ENCODE results near the gene EHD2.
A peak's percentile ranks its signal among the peaks of the same experiment; 100 is the strongest.
"Not testable (repeated sequence)": the region's sequence is repeated elsewhere in the genome, so short reads cannot be mapped to it uniquely, and the experiment has no call there.

EHD2 gene

DNA sequence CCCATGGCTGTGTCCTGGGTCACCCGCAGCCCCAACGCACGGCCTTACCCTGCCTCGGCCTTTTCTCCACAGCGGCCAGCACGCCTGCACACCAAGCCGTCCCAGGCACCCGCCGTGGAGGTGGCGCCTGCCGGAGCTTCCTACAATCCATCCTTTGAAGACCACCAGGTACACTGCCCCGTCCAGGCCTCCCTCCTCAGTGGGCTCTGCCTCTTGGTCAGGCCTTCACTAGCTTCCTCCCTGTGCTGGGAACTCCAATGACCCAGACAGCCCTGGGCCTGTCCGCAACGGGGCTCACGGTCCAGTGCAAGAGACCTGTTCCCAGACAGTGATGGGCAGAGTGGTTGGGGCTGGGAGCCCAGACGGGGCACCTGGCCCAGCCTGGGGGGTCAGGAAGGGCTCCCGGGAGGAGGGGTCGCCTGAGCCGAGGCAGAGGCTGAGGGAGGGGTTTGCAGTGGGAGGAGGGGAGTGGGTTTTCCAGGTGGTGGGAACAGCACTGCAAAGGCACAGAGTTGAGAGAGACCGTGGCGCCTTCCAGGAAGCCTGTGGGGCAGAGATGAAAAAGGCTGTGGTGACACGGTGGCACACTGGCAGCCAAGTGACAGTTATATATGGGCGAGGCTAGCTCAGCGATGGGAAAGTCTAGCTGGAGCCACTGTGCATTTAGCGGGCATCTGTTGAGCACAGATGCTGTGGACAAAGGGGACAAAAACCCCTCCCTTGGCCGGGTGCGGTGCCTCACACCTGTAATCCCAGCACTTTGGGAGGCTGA, 39.4 kb downstream of the EHD2 start:
- no peak for DNase-seq

DNA sequence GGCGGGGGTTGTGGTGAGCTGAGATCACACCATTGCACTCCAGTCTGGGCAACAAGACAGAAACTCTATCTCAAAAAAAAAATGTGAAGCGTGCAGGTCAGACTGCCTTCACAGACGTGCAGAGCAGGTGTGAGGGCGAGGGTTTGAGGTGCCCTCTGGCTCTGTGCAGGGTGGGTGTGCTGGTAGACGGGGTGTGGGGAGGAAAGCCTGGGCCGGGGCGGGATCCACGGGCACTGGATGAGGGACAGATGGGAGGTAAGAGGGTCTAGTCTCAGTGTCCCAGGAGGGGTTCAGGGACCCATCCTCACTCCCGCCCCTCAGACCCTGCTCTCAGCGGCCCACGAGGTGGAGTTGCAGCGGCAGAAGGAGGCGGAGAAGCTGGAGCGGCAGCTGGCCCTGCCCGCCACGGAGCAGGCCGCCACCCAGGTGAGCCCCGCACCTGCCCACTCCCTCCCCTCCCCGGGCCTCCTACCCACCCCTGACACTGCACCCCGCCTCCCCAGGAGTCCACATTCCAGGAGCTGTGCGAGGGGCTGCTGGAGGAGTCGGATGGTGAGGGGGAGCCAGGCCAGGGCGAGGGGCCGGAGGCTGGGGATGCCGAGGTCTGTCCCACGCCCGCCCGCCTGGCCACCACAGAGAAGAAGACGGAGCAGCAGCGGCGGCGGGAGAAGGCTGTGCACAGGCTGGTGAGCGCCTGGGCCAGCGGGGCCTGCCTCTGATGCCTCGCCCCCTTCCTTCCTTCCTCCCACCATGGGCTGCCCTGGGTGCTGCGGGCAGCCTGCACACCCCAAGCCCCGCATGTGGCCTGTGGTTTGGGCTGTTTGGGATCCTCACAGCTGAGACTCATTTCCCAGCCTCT, 41.2 kb downstream of the EHD2 start:
- DNase-seq, result no peak

DNA sequence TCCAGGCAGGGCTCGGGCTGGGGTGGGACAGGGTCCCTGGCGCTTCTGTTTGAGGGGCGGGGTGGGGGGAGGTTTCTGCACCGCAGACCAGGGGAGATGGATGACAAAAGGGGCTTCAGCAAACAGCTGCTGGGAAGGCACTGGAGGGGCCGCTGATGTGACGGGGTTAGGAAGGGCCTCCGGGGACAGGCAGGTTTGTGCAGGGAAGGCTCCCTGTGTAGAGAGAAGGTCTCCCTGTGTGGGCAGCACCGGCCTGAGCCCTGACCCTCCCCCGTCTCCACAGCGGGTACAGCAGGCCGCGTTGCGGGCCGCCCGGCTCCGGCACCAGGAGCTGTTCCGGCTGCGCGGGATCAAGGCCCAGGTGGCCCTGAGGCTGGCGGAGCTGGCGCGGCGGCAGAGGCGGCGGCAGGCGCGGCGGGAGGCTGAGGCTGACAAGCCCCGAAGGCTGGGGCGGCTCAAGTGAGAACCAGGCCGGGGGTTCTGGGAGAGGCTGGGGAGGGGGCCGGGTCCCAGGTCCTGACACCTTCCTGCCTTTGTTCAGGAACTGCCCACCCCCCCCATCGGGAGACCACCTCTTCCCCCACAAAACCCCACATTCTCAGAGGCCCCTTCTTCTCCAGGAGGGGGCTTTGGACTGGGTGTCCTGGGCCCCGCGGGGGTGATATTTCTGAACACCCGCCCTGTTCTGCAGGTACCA, 42.0 kb downstream of the EHD2 start:
- DNase-seq, result no peak

DNA sequence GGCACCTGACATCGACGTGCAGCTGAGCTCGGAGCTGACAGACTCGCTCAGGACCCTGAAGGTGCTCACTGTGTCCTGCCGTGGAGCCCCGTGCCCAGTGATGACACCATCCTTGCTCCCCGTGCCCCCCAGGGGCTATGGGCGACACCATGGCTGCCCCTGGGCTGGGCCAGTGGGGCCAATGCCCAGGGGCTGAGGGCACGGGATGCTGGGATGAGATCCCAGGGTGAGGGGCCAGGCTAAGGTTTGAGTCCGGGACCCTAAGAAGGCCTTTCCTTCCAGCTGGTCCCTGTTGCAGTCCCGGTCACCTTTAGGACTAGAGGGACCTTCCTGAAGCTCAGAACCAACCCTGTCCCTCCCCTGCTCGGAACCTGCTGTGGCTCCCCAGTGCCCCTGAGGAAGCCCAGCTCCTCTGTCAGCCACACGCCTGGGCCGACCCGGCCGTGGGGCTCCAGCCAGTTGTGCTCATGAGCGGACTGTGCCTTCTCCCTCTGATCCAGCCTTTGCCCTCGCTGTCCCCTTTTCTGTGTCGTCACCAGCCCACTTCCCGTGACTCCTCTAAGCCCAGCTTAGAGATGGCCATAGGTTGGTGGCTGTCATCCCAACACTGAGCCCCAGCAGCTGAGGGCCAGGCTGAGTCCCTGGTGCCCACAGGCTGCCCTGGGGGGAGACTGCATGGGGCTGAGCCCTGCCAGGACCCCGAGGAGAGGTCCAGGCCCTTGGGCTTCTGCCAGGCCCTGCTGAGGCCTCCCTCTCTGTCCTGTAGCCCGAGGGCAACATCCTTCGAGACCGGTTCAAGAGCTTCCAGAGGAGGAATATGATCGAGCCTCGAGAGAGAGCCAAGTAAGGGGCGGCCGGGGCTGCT, 42.8 kb downstream of the EHD2 start:
- no peak for DNase-seq

DNA sequence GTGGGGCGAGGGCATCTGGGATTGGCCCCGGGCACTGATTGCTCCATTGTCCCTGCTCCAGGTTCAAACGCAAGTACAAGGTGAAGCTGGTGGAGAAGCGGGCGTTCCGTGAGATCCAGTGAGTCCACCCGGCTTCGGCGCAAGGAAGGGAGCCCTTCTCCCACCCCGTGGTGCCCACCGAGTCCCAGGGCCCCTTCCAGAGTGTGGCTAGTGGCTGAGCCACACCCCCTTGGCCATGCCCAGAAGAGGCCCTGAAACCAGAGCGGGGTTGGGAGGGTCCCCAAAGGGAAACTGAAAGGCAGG, 43.4 kb downstream of the EHD2 start:
- DNase-seq, result no peak

DNA sequence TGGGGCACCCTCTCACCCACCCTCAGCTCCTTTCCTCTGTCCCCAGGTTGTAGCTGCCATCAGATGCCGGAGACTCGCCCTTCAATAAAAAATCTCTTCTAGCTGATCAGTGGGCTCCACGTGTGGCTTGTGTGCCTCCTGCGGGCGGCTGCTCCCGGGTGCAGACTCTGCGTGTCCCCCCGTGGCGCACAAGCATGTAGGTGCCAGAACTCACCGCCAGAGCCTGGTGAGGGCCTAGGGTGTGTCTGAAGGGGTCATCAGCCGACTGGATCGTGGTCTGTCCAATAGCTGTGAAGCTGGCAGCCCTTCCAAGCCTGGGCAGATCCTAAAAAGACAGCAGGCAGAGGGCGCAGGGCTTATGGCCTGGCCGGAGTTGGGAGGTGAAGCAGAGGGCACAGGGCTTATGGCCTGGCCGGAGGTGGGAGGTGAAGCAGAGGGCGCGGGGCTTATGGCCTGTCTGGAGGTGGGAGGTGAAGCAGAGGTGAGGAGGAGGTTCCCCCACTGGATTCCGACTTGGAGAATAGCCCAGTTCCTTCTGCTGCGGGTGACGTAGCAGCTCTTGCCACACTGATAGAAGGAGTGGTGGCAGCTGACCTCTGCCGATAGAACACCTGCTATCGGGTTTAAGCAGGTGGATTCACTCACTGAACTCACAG, 43.9 kb downstream of the EHD2 start:
- DNase-seq, result no peak

DNA sequence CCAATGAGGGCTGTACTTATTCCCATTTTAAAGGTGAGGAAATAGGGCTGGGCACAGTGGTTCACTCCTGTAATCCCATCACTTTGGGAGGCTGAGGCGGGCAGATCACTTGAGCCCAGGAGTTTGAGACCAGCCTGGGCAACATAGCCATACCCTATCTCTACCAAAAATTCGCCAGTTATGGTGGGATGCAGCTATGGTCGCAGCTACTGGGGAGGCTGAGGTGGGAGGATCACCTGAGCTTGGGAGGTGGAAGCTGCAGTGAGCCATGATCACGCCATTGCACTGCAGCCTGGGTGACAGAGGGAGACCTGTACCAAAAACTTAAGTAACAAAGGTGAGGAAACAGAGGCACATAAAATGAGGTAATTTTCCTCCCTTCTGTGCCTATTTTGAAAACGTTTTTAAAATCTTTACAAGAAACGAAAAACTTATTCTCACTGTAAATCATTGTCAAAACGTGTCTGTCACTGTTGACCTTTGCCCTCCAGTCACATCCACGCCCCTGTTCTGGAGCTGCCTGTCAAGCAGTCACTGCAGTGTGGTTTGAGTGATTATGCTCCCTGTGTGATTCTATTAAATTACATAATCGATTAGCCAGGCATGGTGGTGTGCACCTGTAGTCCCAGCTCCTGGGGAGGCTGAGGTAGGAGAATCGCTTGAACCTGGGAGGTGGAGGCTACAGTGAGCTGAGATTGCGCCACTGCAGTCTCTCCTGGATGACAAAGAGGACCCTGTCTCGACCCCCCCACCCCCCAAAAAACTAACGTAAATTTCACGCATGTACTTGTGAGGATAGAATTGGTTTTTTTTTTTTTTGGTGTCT, 44.6 kb downstream of the EHD2 start:
- DNase-seq, result no peak

DNA sequence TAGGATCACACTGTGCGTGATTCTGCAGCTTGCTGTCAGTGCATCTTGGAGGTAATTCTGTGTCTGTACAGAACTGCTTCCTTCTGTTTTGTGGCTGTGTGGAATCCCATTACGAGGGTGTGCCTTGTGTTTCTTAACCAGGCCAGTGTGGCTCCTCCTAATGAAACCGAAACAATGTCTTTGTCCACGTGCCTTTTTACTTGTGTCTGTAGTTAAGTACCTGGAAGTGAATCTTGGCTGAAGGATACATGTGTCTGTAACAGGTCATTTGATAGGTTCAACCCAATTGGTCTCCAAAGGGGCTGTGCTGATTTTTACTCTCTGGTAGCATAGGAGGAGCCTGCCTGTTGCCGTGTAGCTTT, 45.2 kb downstream of the EHD2 start:
- DNase-seq, result no peak

DNA sequence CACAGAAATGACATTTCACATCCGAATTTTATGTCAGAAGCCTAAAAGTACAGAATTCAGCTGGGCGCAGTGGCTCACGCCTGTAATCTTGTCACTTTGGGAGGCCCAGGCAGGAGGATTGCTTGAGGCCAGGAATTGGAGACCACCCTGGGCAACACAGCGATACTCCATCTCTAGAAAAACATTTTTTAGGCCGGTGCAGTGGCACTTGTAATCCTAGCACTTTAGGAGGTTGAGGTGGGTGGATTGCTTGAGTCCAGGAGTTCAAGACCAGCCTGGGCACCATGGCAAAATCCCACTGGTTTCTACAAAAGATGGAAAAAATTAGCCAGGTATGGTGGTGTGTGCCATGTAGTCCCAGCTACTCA, 47.4 kb downstream of the EHD2 start:
- DNase-seq, result no peak

DNA sequence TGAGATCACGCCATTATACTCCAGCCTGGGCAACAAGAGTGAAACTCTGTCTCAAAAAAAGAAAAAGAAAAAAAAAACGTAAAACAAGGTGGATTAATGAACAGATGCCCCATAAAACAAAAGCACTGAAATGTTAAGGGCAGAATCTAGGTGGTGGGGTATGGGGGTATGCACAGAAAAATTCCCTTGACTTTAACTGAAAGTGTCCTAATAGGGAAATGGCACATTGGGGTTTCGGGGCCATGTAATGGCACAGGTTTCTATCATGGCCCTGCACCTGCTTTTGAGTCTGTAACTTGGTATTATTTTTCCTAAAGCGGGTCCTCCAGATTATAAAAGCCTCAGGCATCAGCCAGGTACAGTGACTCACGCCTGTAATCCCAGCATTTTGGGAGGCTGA, 48.3 kb downstream of the EHD2 start:
- DNase-seq, result no peak

DNA sequence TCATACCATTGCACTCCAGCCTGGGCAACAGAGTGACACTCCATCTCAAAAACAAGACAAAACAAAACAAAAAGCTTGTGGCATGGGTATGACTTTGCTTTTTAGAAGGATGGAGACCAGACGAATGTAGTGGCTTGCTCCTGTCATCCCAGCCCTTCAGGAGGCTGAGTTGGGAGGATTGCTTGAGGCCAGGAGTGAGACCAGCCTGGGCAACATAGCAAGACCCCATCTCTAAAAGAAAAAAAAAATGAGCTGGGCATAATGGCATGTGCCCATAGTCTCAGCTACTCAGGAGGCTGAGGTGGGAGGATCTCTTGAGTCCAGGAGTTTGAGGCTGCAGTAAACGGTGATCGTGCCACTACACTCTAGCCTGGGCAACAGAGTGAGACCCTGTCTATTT, 48.9 kb downstream of the EHD2 start:
- no peak for DNase-seq

DNA sequence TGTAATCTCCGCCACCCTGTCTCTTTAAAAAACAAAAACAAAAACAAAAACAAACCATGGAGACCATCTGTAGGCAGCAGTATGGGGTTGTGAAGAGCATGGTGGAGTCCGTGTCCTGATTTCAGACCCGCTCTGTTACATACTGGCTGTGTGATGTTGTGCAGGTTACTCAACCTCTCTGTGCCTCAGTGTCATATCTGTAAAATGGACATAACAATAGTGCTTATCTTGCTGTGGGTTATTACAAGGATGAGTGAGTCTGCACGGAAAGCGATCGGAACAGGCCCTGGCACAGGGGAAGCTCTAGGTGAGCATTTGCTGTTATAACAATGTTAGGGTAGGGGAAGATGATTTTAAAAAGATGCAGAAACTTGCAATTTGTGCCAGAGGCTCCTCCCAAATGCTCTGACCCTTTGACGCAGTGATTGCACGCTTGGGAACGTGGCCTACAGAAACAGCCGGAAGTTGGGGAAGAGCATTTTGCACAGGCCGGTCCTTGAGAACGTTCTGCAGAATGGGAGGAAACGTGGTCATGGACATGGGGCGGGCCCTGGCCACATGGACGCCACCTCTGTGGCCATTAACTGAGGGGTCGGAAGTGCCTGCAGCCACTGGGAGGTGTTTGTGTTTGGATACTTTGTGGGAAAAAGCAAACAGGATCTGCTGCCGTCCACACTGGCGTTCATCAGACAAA, 49.5 kb downstream of the EHD2 start:
- no peak for DNase-seq

DNA sequence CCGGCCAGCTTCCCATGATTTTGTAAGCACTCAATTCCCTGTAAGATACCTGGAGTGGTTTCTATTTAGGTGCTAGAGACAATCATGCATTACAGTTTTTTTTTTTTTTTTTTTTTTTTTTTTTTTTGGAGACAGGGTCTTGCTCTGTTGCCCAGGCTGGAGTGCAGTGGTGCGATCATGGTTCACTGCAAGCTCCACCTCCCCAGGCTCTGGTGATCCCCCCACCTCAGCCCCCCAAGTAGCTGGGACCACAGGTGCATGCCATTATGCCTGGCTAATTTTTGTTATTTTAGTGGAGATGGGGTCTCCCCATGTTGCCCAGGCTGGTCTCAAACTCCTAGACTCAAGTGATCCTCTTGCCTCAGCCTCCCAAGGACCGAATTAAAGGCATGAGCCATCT, 51.5 kb downstream of the EHD2 start:
- DNase-seq, result not testable (repeated sequence)

DNA sequence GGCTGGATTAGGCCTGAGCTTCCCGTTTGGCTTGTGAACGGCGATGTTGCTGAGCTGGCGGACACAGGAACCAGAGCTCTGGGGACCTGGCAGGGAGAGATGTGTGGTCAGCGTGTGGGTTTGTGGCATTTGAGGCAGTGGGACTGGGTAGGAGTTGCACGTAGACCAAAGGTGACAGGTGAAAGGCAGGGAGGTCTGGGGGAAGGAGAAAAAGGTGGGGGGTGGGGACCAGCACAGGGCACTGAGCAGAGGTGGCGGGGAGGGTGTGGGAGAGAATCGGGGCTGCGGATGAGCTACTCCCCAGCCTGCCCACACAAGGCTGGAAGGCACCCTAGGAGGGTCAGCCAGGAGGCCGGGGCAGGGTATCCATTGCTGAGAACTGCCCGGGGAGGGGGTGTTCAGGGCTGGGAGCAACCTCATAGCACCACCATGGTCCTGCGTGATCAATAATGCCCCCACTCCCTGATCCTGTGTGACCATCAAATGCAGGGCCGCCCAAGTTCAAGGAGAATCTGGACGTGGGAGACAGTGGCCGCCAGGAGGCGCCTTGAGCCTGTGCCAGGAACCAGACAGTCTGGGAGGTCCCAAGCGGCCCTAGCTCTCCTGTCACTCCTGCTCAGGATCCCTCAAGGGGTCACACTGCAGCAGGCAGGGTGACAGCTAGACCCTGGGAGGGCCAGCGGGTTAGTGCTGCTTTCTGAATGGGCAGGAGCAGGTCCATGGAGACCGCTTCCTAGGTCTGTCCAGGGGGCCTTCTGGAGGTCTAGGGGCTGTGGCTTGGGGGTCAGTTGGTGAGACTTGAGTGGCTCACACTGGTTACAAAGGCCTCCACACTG, 52.5 kb downstream of the EHD2 start:
- peak; percentile 64 for DNase-seq

DNA sequence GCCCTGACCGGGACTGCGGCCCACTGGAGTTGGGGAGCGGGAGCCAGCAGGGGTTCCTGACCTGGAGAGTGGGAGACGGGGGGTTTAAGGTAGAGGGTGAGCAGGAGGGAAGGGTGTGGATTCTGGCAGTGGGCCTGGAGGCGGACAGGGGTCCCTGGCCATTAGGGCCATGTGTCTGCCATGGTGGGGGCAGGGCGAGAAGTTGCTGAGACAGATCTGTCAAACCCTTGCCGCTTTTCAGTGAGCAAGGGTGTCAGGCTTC, 53.1 kb downstream of the EHD2 start:
- no peak for DNase-seq

DNA sequence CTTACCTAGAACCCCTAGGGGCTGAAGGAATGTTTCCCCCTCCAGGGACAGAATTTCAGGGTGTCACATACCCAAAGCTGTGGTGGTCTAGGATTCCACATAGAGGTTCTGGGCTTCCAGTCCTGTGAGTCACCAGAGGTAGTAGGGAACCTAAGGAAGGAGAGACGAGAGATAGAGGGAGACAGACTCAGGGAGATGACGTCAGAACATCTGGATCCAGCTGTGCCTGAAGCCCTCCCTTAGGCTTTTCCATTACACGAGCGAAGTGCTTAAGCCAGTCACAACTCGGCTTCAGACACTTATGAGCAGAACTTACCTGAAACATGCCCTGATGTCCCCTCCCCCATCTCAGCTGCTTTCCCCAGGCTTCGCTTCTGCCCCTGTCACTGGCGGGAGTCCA, 53.4 kb downstream of the EHD2 start:
- no peak for DNase-seq

DNA sequence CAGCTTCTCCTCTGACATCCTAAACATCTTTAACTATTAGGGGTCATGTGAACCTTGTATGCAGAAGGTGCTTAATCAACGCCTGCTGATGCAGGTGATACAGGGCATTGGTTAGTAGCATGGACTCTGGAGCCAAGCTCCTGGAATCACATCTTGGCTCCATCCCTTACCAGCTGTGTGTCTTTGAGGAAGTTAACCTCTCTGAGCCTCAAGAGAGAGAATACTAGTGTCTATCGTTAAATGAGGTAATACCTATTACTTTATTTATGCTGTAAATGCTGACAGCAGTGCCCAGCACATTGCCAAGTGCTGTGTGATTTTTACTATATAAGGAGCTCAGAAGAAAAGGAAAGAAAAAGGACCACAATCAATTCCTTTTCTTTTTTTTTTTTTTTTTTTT, 54.1 kb downstream of the EHD2 start:
- DNase-seq, result no peak

DNA sequence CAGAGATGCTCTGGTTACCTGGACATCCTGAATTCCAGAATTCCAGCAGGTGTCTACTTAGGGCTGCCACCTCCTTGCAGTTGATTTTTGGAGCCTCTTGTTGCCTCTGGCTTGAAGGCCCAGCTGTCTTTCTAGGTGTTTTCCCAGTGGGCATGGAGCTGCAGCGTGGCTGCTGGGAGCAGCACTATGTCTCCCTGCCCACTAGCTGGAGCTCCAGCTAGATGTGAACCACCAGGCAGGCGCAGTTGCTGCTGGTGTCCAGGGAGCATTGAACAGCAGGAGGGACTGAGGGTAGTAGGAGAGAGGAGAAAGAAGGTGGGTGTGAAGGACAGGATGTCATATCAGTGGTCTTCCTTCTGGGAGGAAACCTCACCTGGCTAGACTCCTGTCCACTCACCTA, 55.4 kb downstream of the EHD2 start:
- no peak for DNase-seq

DNA sequence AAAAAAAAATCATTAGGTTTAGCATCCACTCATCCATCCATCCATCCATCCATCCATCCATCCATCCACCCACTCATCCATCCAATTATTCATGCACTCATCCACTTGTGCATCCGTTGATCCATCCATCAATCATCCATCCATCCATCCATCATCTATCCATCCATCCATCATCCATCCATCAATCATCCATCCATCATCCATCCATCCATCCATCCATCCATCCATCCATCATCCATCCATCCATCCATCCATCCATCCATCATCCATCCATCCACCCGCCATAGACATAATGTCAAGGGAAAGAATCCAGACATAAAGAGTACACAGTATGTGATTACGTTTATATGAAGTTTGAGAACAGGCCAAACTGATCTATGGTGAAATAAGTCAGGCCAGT, 56.3 kb downstream of the EHD2 start:
- DNase-seq, result no peak

DNA sequence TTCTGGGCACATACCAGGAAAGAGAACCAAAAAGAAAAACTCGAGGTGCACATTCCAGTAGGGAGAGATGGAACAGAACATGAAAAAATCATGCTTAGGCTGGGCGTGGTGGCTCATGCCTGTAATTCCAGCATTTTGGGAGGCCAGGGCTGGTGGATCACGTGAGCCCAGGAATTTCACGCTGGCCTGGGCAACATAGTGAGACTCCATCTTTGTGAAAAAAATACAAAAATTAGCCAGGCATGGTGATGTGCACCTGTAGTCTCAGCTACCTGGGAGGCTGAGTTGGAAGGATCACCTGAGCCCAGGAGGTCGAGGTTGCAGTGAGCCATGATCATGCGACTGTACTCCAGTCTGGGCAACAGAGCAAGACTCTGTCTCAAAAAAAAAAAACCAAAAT, 58.1 kb downstream of the EHD2 start:
- not testable (repeated sequence) for DNase-seq
